ENCODE measurements around the gene MVB12B.

Gene MVB12B

DNA sequence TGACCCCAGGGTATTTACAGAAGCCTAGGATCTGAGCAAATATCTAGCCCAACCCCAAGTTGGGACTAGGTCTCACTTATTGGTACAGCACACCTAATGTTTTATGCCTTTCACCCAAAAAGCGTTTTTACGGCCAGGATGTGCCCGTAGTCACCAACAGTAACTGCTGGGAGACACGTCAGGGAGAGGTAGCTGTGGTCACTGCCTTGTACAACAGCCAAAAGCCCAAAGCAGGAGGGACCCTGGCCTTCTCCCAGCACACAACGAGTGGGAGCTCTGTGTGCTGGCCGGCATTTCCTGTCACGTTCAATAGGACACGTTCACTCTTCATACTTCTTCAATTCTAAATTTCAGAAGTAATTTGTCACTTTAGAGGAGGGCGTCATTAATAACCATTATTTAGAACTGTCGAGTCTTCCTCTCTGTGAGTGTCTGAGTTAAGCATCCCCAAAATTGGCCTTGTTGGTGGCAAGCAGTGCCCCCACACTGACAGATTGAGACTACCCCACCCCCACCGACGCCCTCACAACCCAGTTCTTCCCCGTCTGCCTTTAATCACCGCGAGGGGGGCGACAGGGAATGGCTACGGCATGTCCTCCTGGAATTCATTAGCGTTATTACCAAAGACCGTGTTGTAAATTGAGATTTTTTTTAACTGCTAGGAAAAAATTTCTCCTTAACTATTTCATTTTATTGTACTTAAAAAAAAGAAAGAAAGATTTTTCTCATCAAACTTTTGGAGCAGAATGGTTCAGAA, 80.7 kb downstream of the MVB12B start:
- no peak overlapping the region for H3K4me3 ChIP-seq (ENCODE audit: low read depth, low read length)
- no peak for DNase-seq (ENCODE audit: low read depth)
- TF ChIP-seq POLR2A (IDR thresholded peaks at IDR 0.05; ENCODE audit: extremely low read depth, insufficient read length) = no peak
- TF ChIP-seq MAX (IDR thresholded peaks at IDR 0.05; ENCODE audit: low read depth, low read length) = no peak
- TF ChIP-seq, protein P1, sequence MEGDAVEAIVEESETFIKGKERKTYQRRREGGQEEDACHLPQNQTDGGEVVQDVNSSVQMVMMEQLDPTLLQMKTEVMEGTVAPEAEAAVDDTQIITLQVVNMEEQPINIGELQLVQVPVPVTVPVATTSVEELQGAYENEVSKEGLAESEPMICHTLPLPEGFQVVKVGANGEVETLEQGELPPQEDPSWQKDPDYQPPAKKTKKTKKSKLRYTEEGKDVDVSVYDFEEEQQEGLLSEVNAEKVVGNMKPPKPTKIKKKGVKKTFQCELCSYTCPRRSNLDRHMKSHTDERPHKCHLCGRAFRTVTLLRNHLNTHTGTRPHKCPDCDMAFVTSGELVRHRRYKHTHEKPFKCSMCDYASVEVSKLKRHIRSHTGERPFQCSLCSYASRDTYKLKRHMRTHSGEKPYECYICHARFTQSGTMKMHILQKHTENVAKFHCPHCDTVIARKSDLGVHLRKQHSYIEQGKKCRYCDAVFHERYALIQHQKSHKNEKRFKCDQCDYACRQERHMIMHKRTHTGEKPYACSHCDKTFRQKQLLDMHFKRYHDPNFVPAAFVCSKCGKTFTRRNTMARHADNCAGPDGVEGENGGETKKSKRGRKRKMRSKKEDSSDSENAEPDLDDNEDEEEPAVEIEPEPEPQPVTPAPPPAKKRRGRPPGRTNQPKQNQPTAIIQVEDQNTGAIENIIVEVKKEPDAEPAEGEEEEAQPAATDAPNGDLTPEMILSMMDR (IDR thresholded peaks at IDR 0.05; ENCODE audit: low read depth, low read length) = no peak
- no peak for TF ChIP-seq MYC (IDR thresholded peaks at IDR 0.05; ENCODE audit: low read depth, low read length)

DNA sequence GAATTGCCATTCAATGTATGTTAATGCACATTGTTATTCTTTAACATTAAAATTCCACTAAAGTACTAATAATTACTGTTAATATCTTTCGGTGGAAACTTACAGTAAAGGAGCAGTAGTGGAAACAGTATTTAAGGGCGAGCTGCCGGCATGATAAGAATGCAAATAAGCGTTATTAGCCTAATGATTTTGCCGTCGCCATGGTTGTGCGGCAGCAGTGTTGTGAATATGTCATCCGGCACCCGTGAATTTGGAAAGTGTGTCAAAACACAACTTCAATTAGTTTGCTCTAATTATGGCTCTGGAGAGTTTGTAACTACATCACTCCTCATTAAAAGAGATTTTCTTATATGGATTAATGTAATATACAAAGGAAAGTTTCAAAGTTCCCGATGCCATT, 81.4 kb downstream of the MVB12B start:
- no peak for DNase-seq (ENCODE audit: low read depth)
- TF ChIP-seq POLR2A (IDR thresholded peaks at IDR 0.05; ENCODE audit: extremely low read depth, insufficient read length) = no peak
- TF ChIP-seq MYC (IDR thresholded peaks at IDR 0.05; ENCODE audit: low read depth, low read length) = no peak
- TF ChIP-seq, protein P1 (IDR thresholded peaks at IDR 0.05; ENCODE audit: low read depth, low read length) = no peak
- TF ChIP-seq MAX (IDR thresholded peaks at IDR 0.05; ENCODE audit: low read depth, low read length) = no peak
- H3K4me3 ChIP-seq (ENCODE audit: low read depth, low read length) = no peak overlapping the region

DNA sequence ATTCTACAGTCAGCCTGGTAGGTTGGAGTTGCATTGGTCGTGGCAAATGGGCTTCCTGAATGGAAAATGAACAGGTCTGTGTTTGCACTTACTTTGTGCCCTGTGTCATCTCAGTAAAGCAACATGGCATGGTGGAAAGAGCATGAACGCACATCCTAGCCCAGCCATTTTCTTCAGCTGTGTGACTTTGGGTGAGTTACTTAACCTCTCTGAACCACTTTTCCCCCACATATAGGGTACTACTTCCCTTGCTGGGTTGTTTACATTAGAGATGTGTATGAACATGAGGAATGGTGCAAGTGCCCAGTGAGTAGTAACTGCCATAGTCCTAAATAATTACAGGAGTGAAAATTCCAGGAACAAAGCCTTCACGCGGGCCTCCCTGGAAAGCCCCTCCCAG, 83.6 kb downstream of the MVB12B start:
- TF ChIP-seq MAX (IDR thresholded peaks at IDR 0.05; ENCODE audit: low read depth, low read length) (no peak), POLR2A (IDR thresholded peaks at IDR 0.05; ENCODE audit: extremely low read depth, insufficient read length) (no peak), MYC (IDR thresholded peaks at IDR 0.05; ENCODE audit: low read depth, low read length) (no peak)
- TF ChIP-seq, protein P1 (IDR thresholded peaks at IDR 0.05; ENCODE audit: low read depth, low read length) = no peak
- H3K4me3 ChIP-seq (ENCODE audit: low read depth, low read length) = no peak overlapping the region
- DNase-seq (ENCODE audit: low read depth) = no peak

- TF ChIP-seq POLR2A (IDR thresholded peaks at IDR 0.05; ENCODE audit: extremely low read depth, insufficient read length) = no peak
- TF ChIP-seq MYC (IDR thresholded peaks at IDR 0.05; ENCODE audit: low read depth, low read length) = no peak
- TF ChIP-seq, protein P1 (IDR thresholded peaks at IDR 0.05; ENCODE audit: low read depth, low read length) = no peak
- no peak for TF ChIP-seq MAX (IDR thresholded peaks at IDR 0.05; ENCODE audit: low read depth, low read length)
- H3K4me3 ChIP-seq (ENCODE audit: low read depth, low read length) = no peak overlapping the region
- no peak for DNase-seq (ENCODE audit: low read depth)
Measured at GRCh38 chr9:126411225-126411947, 84.8 kb downstream of the MVB12B start.

- DNase-seq (ENCODE audit: low read depth) = no peak
- H3K4me3 ChIP-seq (ENCODE audit: low read depth, low read length) = no peak overlapping the region
Measured at GRCh38 chr9:126411948-126412284, 85.3 kb downstream of the MVB12B start.

More at GRCh38 chr9:126411948-126412284, 85.3 kb downstream of the MVB12B start:
- TF ChIP-seq, protein P1 (IDR thresholded peaks at IDR 0.05; ENCODE audit: low read depth, low read length) = no peak
- TF ChIP-seq MYC (IDR thresholded peaks at IDR 0.05; ENCODE audit: low read depth, low read length) (no peak), MAX (IDR thresholded peaks at IDR 0.05; ENCODE audit: low read depth, low read length) (no peak), POLR2A (IDR thresholded peaks at IDR 0.05; ENCODE audit: extremely low read depth, insufficient read length) (no peak)
